Natural killer cell treated with Interleukin-12 subunit alpha and Interleukin-12 subunit beta and Interleukin-15 and Interleukin-18, amount 100 ng/mL, for 72 hours (primary cell): ENCODE measurements around the gene LRFN4. TPM values are rescaled to one million over a fixed set of nuclear protein-coding genes. Genes with fewer than 3 reads are reported as not detected.

Source experiments
- ATAC-seq, 2 donors: fragments of 150-1000 bp; cut with Tn5 transposase in 1 of 2; sonication (Bioruptor Pico), chemical (Tn5 transposase) in 1 of 2; 2 replicates each; pipeline ENCODE4 v1.10.0; 2021
- DNase-seq: peaks from one replicate; pipeline ENCODE4 v3.0.0; 2022; ENCODE audit warnings: low spot score
- H3K27ac Mint-ChIP-seq, 2 donors: 1 replicate in 1 of 2; 2 replicates in 1 of 2; pipeline ENCODE4 v1.8.0; 2022; ENCODE audit warnings: mixed read lengths in 2 of 2, mild to moderate bottlenecking in 1 of 2, moderate library complexity in 1 of 2
- H3K27me3 Mint-ChIP-seq, 2 donors: 1 replicate in 1 of 2; 2 replicates in 1 of 2; pipeline ENCODE4 v1.8.0; 2022; ENCODE audit warnings: mixed read lengths in 2 of 2
- H3K36me3 Mint-ChIP-seq: one replicate; pipeline ENCODE4 v1.8.0; 2022; ENCODE audit warnings: mixed read lengths
- H3K4me1 Mint-ChIP-seq, 2 donors: 1 replicate in 1 of 2; 2 replicates in 1 of 2; pipeline ENCODE4 v1.8.0; 2022; ENCODE audit warnings: low read depth in 2 of 2, mixed read lengths in 2 of 2, mild to moderate bottlenecking in 1 of 2
- H3K4me3 Mint-ChIP-seq: one replicate; pipeline ENCODE4 v1.8.0; 2022; ENCODE audit warnings: mixed read lengths
- H3K9me3 Mint-ChIP-seq: 2 replicates; pipeline ENCODE4 v1.8.0; 2022; ENCODE audit warnings: mixed read lengths
- total RNA-seq, 2 donors: library from RNA; stranded (reverse); gene quantifications; one replicate each; pipeline ENCODE4 v1.2.3, GENCODE V29; 2022

LRFN4 gene
- total RNA-seq, 2 donors from 2014 or later, result 1.4 to 7.9 TPM

GRCh38 chr11:66840317-66841091, 16.4 kb upstream of the LRFN4 start:
- Mint-ChIP-seq H3K27ac (peak overlapping the region; percentile 95 to 97), H3K4me3 (peak overlapping the region; percentile 5), H3K27me3 (no peaks in the 10 kb centered on the region), H3K9me3 (no peaks in the 10 kb centered on the region), H3K4me1 (peaks cover 36% of the 10 kb centered on the region in 2 donors), H3K36me3 (no peaks in the 10 kb centered on the region)
- DNase-seq (no peak), ATAC-seq (no peak)

- DNase-seq, result no peak
- Mint-ChIP-seq H3K4me3 (peak overlapping the region; percentile 90), H3K27ac (peak overlapping the region; percentile 95 to 97), H3K9me3 (no peaks in the 10 kb centered on the region), H3K36me3 (no peaks in the 10 kb centered on the region), H3K27me3 (no peaks in the 10 kb centered on the region), H3K4me1 (peaks cover 36% of the 10 kb centered on the region in 2 donors)
- no peak for ATAC-seq
These were observed 15.0 kb upstream of the LRFN4 start for GRCh38 chr11:66841861-66842260.

GRCh38 chr11:66842501-66842895, 14.4 kb upstream of the LRFN4 start:
- Mint-ChIP-seq H3K36me3 (no peaks in the 10 kb centered on the region), H3K27ac (peak overlapping the region; percentile 95 to 97), H3K4me3 (peak overlapping the region; percentile 90), H3K9me3 (no peaks in the 10 kb centered on the region), H3K4me1 (peaks cover 36% of the 10 kb centered on the region in 2 donors), H3K27me3 (no peaks in the 10 kb centered on the region)
- ATAC-seq (no peak), DNase-seq (no peak)

GRCh38 chr11:66842896-66843775, 13.7 kb upstream of the LRFN4 start, which contains the start of gene RCE1:
TSS of gene RCE1 (plus strand) at chr11:66843441. CDS start at chr11:66843456, 15 bp downstream.
- Mint-ChIP-seq H3K9me3 (no peaks in the 10 kb centered on the region), H3K4me1 (peaks cover 36% of the 10 kb centered on the region in 2 donors), H3K27me3 (no peaks in the 10 kb centered on the region), H3K4me3 (peak within 1 kb of the TSS; percentile 90), H3K27ac (peak within 1 kb of the TSS; percentile 95 to 97), H3K36me3 (no peaks in the 10 kb centered on the region)
- ATAC-seq, result peak; percentile 96 to 98
- peak; percentile 93 for DNase-seq

GRCh38 chr11:66843776-66844495, 12.9 kb upstream of the LRFN4 start:
- Mint-ChIP-seq H3K36me3 (no peaks in the 10 kb centered on the region), H3K4me1 (peaks cover 35% of the 10 kb centered on the region in 2 donors), H3K4me3 (peak overlapping the region; percentile 90), H3K9me3 (no peaks in the 10 kb centered on the region), H3K27ac (peak overlapping the region; percentile 95 to 97), H3K27me3 (no peaks in the 10 kb centered on the region)
- DNase-seq (no peak), ATAC-seq (no peak)

- peak overlapping the region; percentile 90 for H3K4me3 Mint-ChIP-seq
- DNase-seq (no peak), ATAC-seq (no peak)
- peaks cover 32% of the 10 kb centered on the region in 2 donors for H3K4me1 Mint-ChIP-seq
- H3K36me3 Mint-ChIP-seq, result no peaks in the 10 kb centered on the region
- peak overlapping the region; percentile 95 to 97 for H3K27ac Mint-ChIP-seq
- H3K9me3 Mint-ChIP-seq, result no peaks in the 10 kb centered on the region
- H3K27me3 Mint-ChIP-seq, result no peaks in the 10 kb centered on the region
These were observed 12.2 kb upstream of the LRFN4 start for GRCh38 chr11:66844496-66845142.

GRCh38 chr11:66845143-66845875, 11.6 kb upstream of the LRFN4 start:
- Mint-ChIP-seq H3K27me3 (no peaks in the 10 kb centered on the region), H3K4me1 (peaks cover 28 to 29% of the 10 kb centered on the region in 2 donors), H3K36me3 (no peaks in the 10 kb centered on the region), H3K27ac (no peak overlapping the region), H3K4me3 (peak overlapping the region; percentile 32), H3K9me3 (no peaks in the 10 kb centered on the region)
- ATAC-seq (no peak), DNase-seq (no peak)

- no peak overlapping the region for H3K4me3 Mint-ChIP-seq
- no peaks in the 10 kb centered on the region for H3K36me3 Mint-ChIP-seq
- no peak overlapping the region for H3K27ac Mint-ChIP-seq
- H3K9me3 Mint-ChIP-seq, result no peaks in the 10 kb centered on the region
- H3K27me3 Mint-ChIP-seq, result no peaks in the 10 kb centered on the region
- no peak for DNase-seq
- peaks cover 26 to 27% of the 10 kb centered on the region in 2 donors for H3K4me1 Mint-ChIP-seq
- no peak for ATAC-seq
These were observed 11.0 kb upstream of the LRFN4 start for GRCh38 chr11:66845876-66846212.

GRCh38 chr11:66846671-66847091, 10.2 kb upstream of the LRFN4 start:
- ATAC-seq (no peak), DNase-seq (no peak)
- no peak overlapping the region for H3K27ac Mint-ChIP-seq
- peaks cover 21% of the 10 kb centered on the region in 2 donors for H3K4me1 Mint-ChIP-seq
- no peaks in the 10 kb centered on the region for H3K36me3 Mint-ChIP-seq
- no peak overlapping the region for H3K4me3 Mint-ChIP-seq
- H3K27me3 Mint-ChIP-seq, result no peaks in the 10 kb centered on the region
- H3K9me3 Mint-ChIP-seq, result no peaks in the 10 kb centered on the region

- Mint-ChIP-seq H3K36me3 (no peaks in the 10 kb centered on the region), H3K9me3 (no peaks in the 10 kb centered on the region), H3K27me3 (no peaks in the 10 kb centered on the region), H3K4me3 (no peak overlapping the region), H3K27ac (no peak overlapping the region), H3K4me1 (peaks cover 17 to 18% of the 10 kb centered on the region in 2 donors)
- no peak for DNase-seq
- no peak for ATAC-seq
These were observed 9.2 kb upstream of the LRFN4 start for GRCh38 chr11:66847461-66848232.

GRCh38 chr11:66848671-66849500, 8.0 kb upstream of the LRFN4 start:
- peaks cover 14 to 17% of the 10 kb centered on the region in 2 donors for H3K4me1 Mint-ChIP-seq
- H3K36me3 Mint-ChIP-seq, result no peaks in the 10 kb centered on the region
- no peaks in the 10 kb centered on the region for H3K27me3 Mint-ChIP-seq
- DNase-seq (no peak), ATAC-seq (no peak)
- no peak overlapping the region for H3K27ac Mint-ChIP-seq
- H3K9me3 Mint-ChIP-seq, result no peaks in the 10 kb centered on the region
- no peak overlapping the region for H3K4me3 Mint-ChIP-seq
